H9 (cell line): ENCODE results near the gene FANCL. TPM values are rescaled to one million over a fixed set of nuclear protein-coding genes. Genes with fewer than 3 reads are reported as not detected.
A peak's percentile ranks its signal among the peaks of the same experiment; 100 is the strongest.
"Not testable (repeated sequence)": the region's sequence is repeated elsewhere in the genome, so short reads cannot be mapped to it uniquely, and the experiment has no call there.

Source experiments
- DNase-seq: peaks from one replicate; pipeline ENCODE4 v3.0.0-alpha.2; 2017
- H2AFZ ChIP-seq: one replicate; pipeline ENCODE4 v1.6.1; 2013; ENCODE audit warnings: mild to moderate bottlenecking, low read length, control low read depth, moderate library complexity
- H2AK5ac ChIP-seq: 2 replicates; pipeline ENCODE4 v1.6.1; 2013; ENCODE audit warnings: low read length, control low read depth, mixed read lengths; ENCODE audit not compliant: insufficient read length
- H2BK120ac ChIP-seq: one replicate; pipeline ENCODE4 v1.6.1; 2013; ENCODE audit warnings: low read depth, mild to moderate bottlenecking, low read length, control low read depth, inconsistent platforms; ENCODE audit not compliant: poor library complexity, severe bottlenecking
- H2BK12ac ChIP-seq: 2 replicates; pipeline ENCODE4 v1.6.1; 2013; ENCODE audit warnings: low read length, control low read depth, mixed read lengths, low read depth; ENCODE audit not compliant: insufficient read length
- H2BK15ac ChIP-seq: 2 replicates; pipeline ENCODE4 v1.6.1; 2013; ENCODE audit warnings: low read depth, low read length, control low read depth
- H2BK20ac ChIP-seq: one replicate; pipeline ENCODE4 v1.6.1; 2013; ENCODE audit warnings: low read depth, mild to moderate bottlenecking, low read length, control low read depth, inconsistent platforms; ENCODE audit not compliant: poor library complexity, severe bottlenecking
- H2BK5ac ChIP-seq: 2 replicates; pipeline ENCODE4 v1.6.1; 2013; ENCODE audit warnings: low read length, control low read depth, mixed read lengths; ENCODE audit not compliant: insufficient read length
- H3K14ac ChIP-seq: 2 replicates; pipeline ENCODE4 v1.6.1; 2013; ENCODE audit warnings: low read length, control low read depth; ENCODE audit not compliant: insufficient read depth
- H3K18ac ChIP-seq: 2 replicates; pipeline ENCODE4 v1.6.1; 2013; ENCODE audit warnings: low read depth, mild to moderate bottlenecking, mixed read lengths, low read length, control low read depth; ENCODE audit not compliant: insufficient read length
- H3K23ac ChIP-seq: 2 replicates; pipeline ENCODE4 v1.6.1; 2013; ENCODE audit warnings: low read length, control low read depth, mixed read lengths, low read depth; ENCODE audit not compliant: insufficient read length
- H3K23me2 ChIP-seq: 2 replicates; pipeline ENCODE4 v1.6.1; 2013; ENCODE audit warnings: low read depth, mild to moderate bottlenecking, mixed read lengths, low read length, control low read depth; ENCODE audit not compliant: insufficient read length, poor library complexity, severe bottlenecking
- H3K27ac ChIP-seq: 2 replicates; pipeline ENCODE4 v1.5.1; 2013; ENCODE audit warnings: low read length, control low read depth, mixed read lengths, low read depth; ENCODE audit not compliant: insufficient read length
- H3K27me3 ChIP-seq: 2 replicates; pipeline ENCODE4 v1.6.1; 2013; ENCODE audit warnings: low read length, control low read depth, inconsistent platforms; ENCODE audit not compliant: insufficient read depth
- H3K4ac ChIP-seq: 2 replicates; pipeline ENCODE4 v1.6.1; 2013; ENCODE audit warnings: low read depth, mild to moderate bottlenecking, control low read depth, inconsistent platforms, low read length, moderate library complexity
- H3K4me1 ChIP-seq: 2 replicates; pipeline ENCODE4 v1.6.1; 2013; ENCODE audit warnings: low read length, control low read depth, inconsistent platforms; ENCODE audit not compliant: insufficient read depth
- H3K4me2 ChIP-seq: 2 replicates; pipeline ENCODE4 v1.6.1; 2013; ENCODE audit warnings: low read length, control low read depth, mixed read lengths; ENCODE audit not compliant: insufficient read length, insufficient read depth
- H3K56ac ChIP-seq: 2 replicates; pipeline ENCODE4 v1.6.1; 2013; ENCODE audit warnings: low read depth, mild to moderate bottlenecking, mixed read lengths, low read length, control low read depth; ENCODE audit not compliant: insufficient read length
- H3K79me1 ChIP-seq: 2 replicates; pipeline ENCODE4 v1.6.1; 2013; ENCODE audit warnings: low read depth, mild to moderate bottlenecking, moderate library complexity, low read length, control low read depth, inconsistent platforms; ENCODE audit not compliant: insufficient read depth, poor library complexity, severe bottlenecking
- H3K79me2 ChIP-seq: 2 replicates; pipeline ENCODE4 v1.6.1; 2013; ENCODE audit warnings: low read length, control low read depth, inconsistent platforms; ENCODE audit not compliant: insufficient read depth
- H3K9ac ChIP-seq: 2 replicates; pipeline ENCODE4 v1.6.1; 2013; ENCODE audit warnings: low read length, control low read depth, mixed read lengths; ENCODE audit not compliant: insufficient read length; ENCODE audit errors: extremely low read depth
- H3K9me3 ChIP-seq: one replicate; pipeline ENCODE4 v1.6.1; 2013; ENCODE audit warnings: low read depth, low read length, inconsistent platforms; ENCODE audit not compliant: control insufficient read depth
- H3T11ph ChIP-seq: one replicate; pipeline ENCODE4 v1.6.1; 2013; ENCODE audit warnings: mild to moderate bottlenecking, low read length, control low read depth, inconsistent platforms
- H4K20me1 ChIP-seq: one replicate; pipeline ENCODE4 v1.6.1; 2013; ENCODE audit not compliant: control insufficient read depth, insufficient read length, insufficient read depth
- H4K5ac ChIP-seq: 2 replicates; pipeline ENCODE4 v1.6.1; 2013; ENCODE audit warnings: low read depth, mild to moderate bottlenecking, mixed read lengths, low read length, control low read depth; ENCODE audit not compliant: insufficient read length
- H4K8ac ChIP-seq: replicated peaks from 2 replicates; pipeline ENCODE4 v1.6.1; 2013; ENCODE audit warnings: low read length, control low read depth, mixed read lengths, low read depth; ENCODE audit not compliant: insufficient read length
- H4K91ac ChIP-seq: 2 replicates; pipeline ENCODE4 v1.6.1; 2013; ENCODE audit warnings: low read depth, mild to moderate bottlenecking, moderate library complexity, mixed read lengths, low read length, control low read depth; ENCODE audit not compliant: insufficient read length
- H3K27ac Mint-ChIP-seq, 3 experiments: 2 replicates in 2 of 3; 3 replicates in 1 of 3; pipeline ENCODE4 v1.8.0; 2020 to 2021; ENCODE audit warnings: mixed read lengths in 3 of 3, mild to moderate bottlenecking in 1 of 3, moderate library complexity in 1 of 3
- H3K27me3 Mint-ChIP-seq: 2 replicates; pipeline ENCODE4 v1.8.0; 2021; ENCODE audit warnings: low read depth, mild to moderate bottlenecking, moderate library complexity, mixed read lengths
- H3K36me3 Mint-ChIP-seq, 3 experiments: 2 replicates in 2 of 3; 3 replicates in 1 of 3; pipeline ENCODE4 v1.8.0; 2020 to 2021; ENCODE audit warnings: low read depth in 3 of 3, mixed read lengths in 3 of 3; ENCODE audit not compliant: insufficient read depth in 1 of 3
- H3K4me1 Mint-ChIP-seq, 2 experiments: 2 replicates each; pipeline ENCODE4 v1.8.0; 2020; ENCODE audit warnings: mixed read lengths in 2 of 2
- H3K4me3 Mint-ChIP-seq, 2 experiments: 2 replicates in 1 of 2; 3 replicates in 1 of 2; pipeline ENCODE4 v1.8.0; 2020 to 2021; ENCODE audit warnings: mild to moderate bottlenecking in 2 of 2, mixed read lengths in 2 of 2, moderate library complexity in 1 of 2
- H3K9me3 Mint-ChIP-seq, 2 experiments: 2 replicates in 1 of 2; 3 replicates in 1 of 2; pipeline ENCODE4 v1.8.0; 2020; ENCODE audit warnings: mild to moderate bottlenecking in 2 of 2, mixed read lengths in 2 of 2, moderate library complexity in 1 of 2
- WGBS: extraction: QIAGEN DNeasy Blood & Tissue Kit; methylation state at CpG from one replicate; pipeline ENCODE4 v1.1.7; 2013; ENCODE audit warnings: missing lambda C conversion rate, low lambda C conversion rate, mixed read lengths; ENCODE audit not compliant: insufficient read length; ENCODE audit errors: extremely low coverage; 5-methylcytosine and 5-hydroxymethylcytosine counted together
- total RNA-seq: library from RNA; stranded (reverse); gene quantifications from 2 replicates; pipeline ENCODE4 v1.2.1, GENCODE V29; 2021

FANCL gene
- total RNA-seq, 1 experiment from 2014 or later: 41.5 TPM

- H2AFZ ChIP-seq, H4K5ac ChIP-seq, H3K9me3 ChIP-seq, H2BK5ac ChIP-seq, H3K18ac ChIP-seq, H4K20me1 ChIP-seq, H2BK12ac ChIP-seq, DNase-seq, H3K9ac ChIP-seq, H3K14ac ChIP-seq, H4K8ac ChIP-seq, H2BK120ac ChIP-seq, H3K79me2 ChIP-seq, H3K23ac ChIP-seq, H3K27me3 ChIP-seq, H2BK15ac ChIP-seq, H3K4me2 ChIP-seq, H3K27me3 Mint-ChIP-seq, H3T11ph ChIP-seq, H3K4me1 ChIP-seq, H3K56ac ChIP-seq, H3K79me1 ChIP-seq, H2BK20ac ChIP-seq, H3K23me2 ChIP-seq, H4K91ac ChIP-seq, H3K27ac ChIP-seq, H3K4ac ChIP-seq, H3K4me3 Mint-ChIP-seq, H2AK5ac ChIP-seq: not testable (repeated sequence)
- WGBS: no CpG with 5 or more reads among the region's 7 CpGs
- H3K9me3 Mint-ChIP-seq: peaks cover 26 to 37% of the 10 kb centered on the region in 2 experiments
- peaks cover 28 to 38% of the 10 kb centered on the region in 2 experiments for H3K4me1 Mint-ChIP-seq
- peak overlapping the region in 2 of 3 experiments; percentile 37 to 44; a peak in 2 of 7 replicates for H3K27ac Mint-ChIP-seq
- peaks cover 49 to 68% (median 63%) of the 10 kb centered on the region in 3 experiments for H3K36me3 Mint-ChIP-seq
Observed at GRCh38 chr2:58170334-58170933, 70.7 kb downstream of the FANCL start.

GRCh38 chr2:58169845-58170244 is 71.3 kb downstream of the FANCL start:
- H2AFZ ChIP-seq, H2BK15ac ChIP-seq, H3K9me3 ChIP-seq, H2BK12ac ChIP-seq, H3K23me2 ChIP-seq, H2BK5ac ChIP-seq, H3K56ac ChIP-seq, H3K14ac ChIP-seq, H3K27me3 ChIP-seq, H3K27ac Mint-ChIP-seq, H3K23ac ChIP-seq, H3K27ac ChIP-seq, H4K20me1 ChIP-seq, H3K18ac ChIP-seq, H3K4me3 Mint-ChIP-seq, H2BK20ac ChIP-seq, H3K27me3 Mint-ChIP-seq, DNase-seq, H4K91ac ChIP-seq, H3K79me2 ChIP-seq, H3K4me1 ChIP-seq, H3K79me1 ChIP-seq, H4K8ac ChIP-seq, H3T11ph ChIP-seq, H4K5ac ChIP-seq, H2BK120ac ChIP-seq, H3K4ac ChIP-seq, H3K4me2 ChIP-seq, H3K9ac ChIP-seq, H2AK5ac ChIP-seq: not testable (repeated sequence)
- Mint-ChIP-seq H3K36me3 (peaks cover 46 to 69% (median 62%) of the 10 kb centered on the region in 3 experiments), H3K9me3 (peaks cover 25 to 36% of the 10 kb centered on the region in 2 experiments), H3K4me1 (peaks cover 28 to 38% of the 10 kb centered on the region in 2 experiments)
